HUES48 (cell line): ENCODE results near the gene ALDH1A1.

ENCODE experiments used
- H3K27ac ChIP-seq: one replicate; pipeline ENCODE4 v1.7.0; 2013; ENCODE audit warnings: low read depth, low read length, inconsistent platforms
- H3K27me3 ChIP-seq: 2 replicates; pipeline ENCODE4 v1.6.1; 2013; ENCODE audit warnings: mild to moderate bottlenecking, low read length; ENCODE audit not compliant: control insufficient read depth, insufficient read depth
- H3K36me3 ChIP-seq: 2 replicates; pipeline ENCODE4 v1.6.1; 2013; ENCODE audit warnings: low read length; ENCODE audit not compliant: control insufficient read depth, insufficient read depth
- H3K4me1 ChIP-seq: 2 replicates; pipeline ENCODE4 v1.6.1; 2013; ENCODE audit warnings: mild to moderate bottlenecking, low read length; ENCODE audit not compliant: control insufficient read depth, insufficient read depth
- H3K4me3 ChIP-seq: 2 replicates; pipeline ENCODE4 v1.5.1; 2013; ENCODE audit warnings: mild to moderate bottlenecking, low read depth, low read length
- H3K9ac ChIP-seq: 2 replicates; pipeline ENCODE4 v1.6.1; 2013; ENCODE audit warnings: mild to moderate bottlenecking, low read depth, low read length, moderate library complexity
- H3K9me3 ChIP-seq: 2 replicates; pipeline ENCODE4 v1.6.1; 2013; ENCODE audit warnings: low read length; ENCODE audit not compliant: control insufficient read depth, insufficient read depth

The ALDH1A1 gene

DNA sequence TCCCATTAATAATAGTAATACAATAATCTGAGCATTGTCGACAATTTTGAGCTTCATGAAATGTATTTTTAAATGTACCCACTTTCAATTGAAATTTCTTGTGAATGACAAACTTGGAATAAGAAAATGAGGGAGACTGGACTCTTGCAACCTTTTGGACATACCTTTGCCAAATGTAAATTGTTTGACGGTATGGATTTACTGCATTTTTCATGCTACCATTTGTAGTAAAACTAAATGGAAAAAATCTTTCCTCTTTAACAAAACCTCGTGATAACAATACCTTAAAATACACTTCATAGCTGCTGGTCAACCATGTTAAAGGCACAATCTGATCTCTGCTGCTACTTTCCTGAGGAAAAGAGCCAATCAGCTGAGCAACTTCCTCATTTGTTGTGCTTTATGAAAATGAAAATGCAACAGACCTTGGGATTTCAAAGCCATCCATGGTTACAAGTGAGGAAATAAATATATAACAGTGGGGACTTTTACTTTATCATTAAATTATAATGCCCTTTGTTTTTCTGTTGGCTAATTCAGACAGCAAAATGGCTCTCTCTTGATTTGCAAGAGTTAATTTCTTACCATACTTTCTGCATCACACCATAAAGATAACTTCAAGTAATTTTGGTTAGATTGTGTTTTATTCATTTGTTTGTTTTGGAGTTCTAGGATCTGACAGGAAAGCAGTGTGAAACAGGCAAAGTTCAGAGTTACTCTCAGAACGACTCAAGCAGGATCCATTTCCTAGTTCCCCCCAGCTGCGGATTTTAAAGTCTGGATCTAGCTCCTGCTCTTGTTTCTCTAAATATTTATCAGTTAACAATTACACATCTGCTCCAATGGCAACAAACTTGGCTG is 1.1 kb downstream of the ALDH1A1 start:
- Histone ChIP-seq H3K9ac (no peak overlapping the region), H3K27me3 (no peaks in the 10 kb centered on the region), H3K9me3 (no peaks in the 10 kb centered on the region), H3K4me3 (no peak overlapping the region), H3K4me1 (peaks cover 19% of the 10 kb centered on the region), H3K36me3 (no peaks in the 10 kb centered on the region), H3K27ac (no peak overlapping the region)

DNA sequence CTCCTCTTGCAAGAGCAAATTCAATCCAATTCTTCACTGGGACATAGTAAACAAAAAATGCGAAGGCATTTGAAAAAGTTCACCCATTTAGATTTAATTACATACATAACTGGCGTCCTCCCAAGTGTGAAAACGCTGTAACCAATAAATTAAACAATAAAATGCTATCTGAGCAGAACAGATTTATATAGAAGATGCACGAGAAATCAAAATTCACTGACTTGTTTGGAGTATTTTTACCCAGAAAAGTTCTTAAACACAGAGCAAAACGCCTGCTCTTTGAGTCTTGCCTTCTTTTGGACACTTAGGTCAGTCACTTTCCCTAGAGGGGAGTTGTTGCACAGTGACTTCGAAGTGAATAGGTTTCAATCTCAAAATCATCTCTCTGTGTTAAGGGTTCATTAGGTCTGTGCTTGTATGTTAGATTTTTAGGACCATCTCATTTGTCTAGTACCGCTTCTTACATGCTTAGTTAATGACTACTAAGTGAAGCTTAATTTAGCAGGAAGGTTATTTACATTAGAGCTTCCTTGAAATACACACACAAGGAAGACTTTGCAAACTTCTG is 1.9 kb downstream of the ALDH1A1 start:
- Histone ChIP-seq H3K36me3 (no peaks in the 10 kb centered on the region), H3K27me3 (no peaks in the 10 kb centered on the region), H3K27ac (no peak overlapping the region), H3K4me1 (peaks cover 19% of the 10 kb centered on the region), H3K9ac (no peak overlapping the region), H3K9me3 (no peaks in the 10 kb centered on the region), H3K4me3 (no peak overlapping the region)

DNA sequence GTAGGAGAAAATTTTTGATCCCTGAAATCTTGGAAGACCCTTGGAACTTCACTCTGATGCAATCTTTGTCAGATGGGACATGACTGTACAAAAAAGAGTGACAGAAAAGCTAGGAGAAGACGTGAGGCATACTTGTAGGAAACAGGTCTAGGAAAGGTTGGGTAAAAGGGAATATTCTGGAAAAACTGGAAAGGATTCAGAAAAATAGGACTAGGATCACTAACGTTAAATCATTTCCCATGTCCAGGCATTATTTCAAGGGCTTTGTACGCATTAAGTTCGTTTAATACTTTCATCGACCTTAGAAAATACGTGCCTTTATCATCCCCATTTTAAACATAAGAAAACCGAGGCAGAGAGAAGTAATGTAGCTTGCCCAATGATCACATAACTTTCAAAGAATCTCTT is 2.9 kb downstream of the ALDH1A1 start:
- Histone ChIP-seq H3K36me3 (no peaks in the 10 kb centered on the region), H3K4me3 (no peak overlapping the region), H3K9me3 (no peaks in the 10 kb centered on the region), H3K9ac (no peak overlapping the region), H3K27ac (no peak overlapping the region), H3K27me3 (no peaks in the 10 kb centered on the region), H3K4me1 (peaks cover 19% of the 10 kb centered on the region)

GRCh38 chr9:72949244-72949582 is 3.6 kb downstream of the ALDH1A1 start:
- H3K4me1 ChIP-seq, result peaks cover 19% of the 10 kb centered on the region
- H3K27me3 ChIP-seq, result no peaks in the 10 kb centered on the region
- H3K9me3 ChIP-seq, result no peaks in the 10 kb centered on the region
- no peak overlapping the region for H3K9ac ChIP-seq
- H3K27ac ChIP-seq, result no peak overlapping the region
- no peak overlapping the region for H3K4me3 ChIP-seq
- H3K36me3 ChIP-seq, result no peaks in the 10 kb centered on the region

- H3K9me3 ChIP-seq, result no peaks in the 10 kb centered on the region
- no peak overlapping the region for H3K9ac ChIP-seq
These were observed 4.1 kb downstream of the ALDH1A1 start for GRCh38 chr9:72948575-72949243.

GRCh38 chr9:72947984-72948465 is 4.8 kb downstream of the ALDH1A1 start:
- Histone ChIP-seq H3K4me3 (no peak overlapping the region), H3K4me1 (peaks cover 14% of the 10 kb centered on the region), H3K9ac (no peak overlapping the region), H3K27me3 (no peaks in the 10 kb centered on the region), H3K27ac (no peak overlapping the region), H3K9me3 (no peaks in the 10 kb centered on the region), H3K36me3 (no peaks in the 10 kb centered on the region)

More at GRCh38 chr9:72948575-72949243, 4.1 kb downstream of the ALDH1A1 start:
- Histone ChIP-seq H3K27ac (no peak overlapping the region), H3K36me3 (no peaks in the 10 kb centered on the region), H3K4me3 (no peak overlapping the region), H3K4me1 (peaks cover 19% of the 10 kb centered on the region), H3K27me3 (no peaks in the 10 kb centered on the region)

DNA sequence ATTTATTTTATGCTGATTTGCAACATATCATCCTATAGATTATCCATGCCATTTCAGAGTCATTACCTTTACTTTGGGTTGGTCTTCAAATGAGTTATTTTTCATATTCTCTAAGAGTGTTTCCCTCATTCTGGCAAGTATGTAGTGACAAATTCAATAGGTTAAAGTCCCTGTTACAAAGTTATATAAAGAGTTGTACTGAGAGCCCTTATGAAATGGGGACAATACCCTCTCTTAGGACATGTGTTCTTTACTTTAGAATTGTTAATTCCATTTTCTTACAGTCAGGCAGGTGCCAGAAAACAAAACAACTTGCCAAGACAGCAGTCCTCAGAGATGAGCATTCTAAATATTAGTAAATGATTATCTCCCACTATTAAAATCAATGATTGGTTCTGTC is 6.0 kb downstream of the ALDH1A1 start:
- Histone ChIP-seq H3K4me3 (no peak overlapping the region), H3K9me3 (no peaks in the 10 kb centered on the region), H3K27me3 (no peaks in the 10 kb centered on the region), H3K27ac (no peak overlapping the region), H3K36me3 (no peaks in the 10 kb centered on the region), H3K9ac (no peak overlapping the region), H3K4me1 (peaks cover 2% of the 10 kb centered on the region; the same call in 1 of the 2 replicates)

DNA sequence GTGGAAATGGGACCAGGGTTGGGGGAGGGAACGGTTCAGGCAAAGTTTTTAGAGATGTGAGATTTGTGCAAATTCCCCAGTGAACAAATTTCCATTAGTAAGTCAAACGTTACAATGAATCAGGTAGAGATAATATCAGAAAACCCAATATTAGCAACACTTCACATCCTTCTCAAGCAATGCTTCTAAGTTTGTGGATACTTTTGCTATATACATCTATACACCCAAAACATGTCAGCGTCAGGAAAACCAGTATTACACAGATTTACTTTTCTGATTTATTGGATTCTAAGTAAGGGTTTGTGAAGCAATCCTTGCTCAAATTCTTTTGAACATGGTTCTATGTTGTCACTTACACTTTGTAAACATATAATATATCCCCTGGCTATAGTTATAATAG is 6.5 kb downstream of the ALDH1A1 start:
- H3K36me3 ChIP-seq, result no peaks in the 10 kb centered on the region
- no peak overlapping the region for H3K9ac ChIP-seq

GRCh38 chr9:72945391-72945790 is 7.5 kb downstream of the ALDH1A1 start:
- H3K9me3 ChIP-seq, result no peaks in the 10 kb centered on the region
- no peaks in the 10 kb centered on the region for H3K36me3 ChIP-seq
- no peak overlapping the region for H3K4me3 ChIP-seq
- no peaks in the 10 kb centered on the region for H3K27me3 ChIP-seq
- no peak overlapping the region for H3K9ac ChIP-seq
- no peaks in the 10 kb centered on the region for H3K4me1 ChIP-seq
- no peak overlapping the region for H3K27ac ChIP-seq

More for the DNA sequence above, 6.5 kb downstream of the ALDH1A1 start:
- Histone ChIP-seq H3K27me3 (no peaks in the 10 kb centered on the region), H3K4me3 (no peak overlapping the region), H3K27ac (no peak overlapping the region), H3K9me3 (no peaks in the 10 kb centered on the region), H3K4me1 (no peaks in the 10 kb centered on the region)

- H3K9ac ChIP-seq, result no peak overlapping the region
- no peak overlapping the region for H3K4me3 ChIP-seq
- H3K27ac ChIP-seq, result no peak overlapping the region
- H3K36me3 ChIP-seq, result no peaks in the 10 kb centered on the region
- no peaks in the 10 kb centered on the region for H3K27me3 ChIP-seq
- H3K4me1 ChIP-seq, result no peaks in the 10 kb centered on the region
- H3K9me3 ChIP-seq, result no peaks in the 10 kb centered on the region
These were observed 8.9 kb downstream of the ALDH1A1 start for GRCh38 chr9:72943844-72944462.
